ENCODE data around the gene LRRC25.

DNA sequence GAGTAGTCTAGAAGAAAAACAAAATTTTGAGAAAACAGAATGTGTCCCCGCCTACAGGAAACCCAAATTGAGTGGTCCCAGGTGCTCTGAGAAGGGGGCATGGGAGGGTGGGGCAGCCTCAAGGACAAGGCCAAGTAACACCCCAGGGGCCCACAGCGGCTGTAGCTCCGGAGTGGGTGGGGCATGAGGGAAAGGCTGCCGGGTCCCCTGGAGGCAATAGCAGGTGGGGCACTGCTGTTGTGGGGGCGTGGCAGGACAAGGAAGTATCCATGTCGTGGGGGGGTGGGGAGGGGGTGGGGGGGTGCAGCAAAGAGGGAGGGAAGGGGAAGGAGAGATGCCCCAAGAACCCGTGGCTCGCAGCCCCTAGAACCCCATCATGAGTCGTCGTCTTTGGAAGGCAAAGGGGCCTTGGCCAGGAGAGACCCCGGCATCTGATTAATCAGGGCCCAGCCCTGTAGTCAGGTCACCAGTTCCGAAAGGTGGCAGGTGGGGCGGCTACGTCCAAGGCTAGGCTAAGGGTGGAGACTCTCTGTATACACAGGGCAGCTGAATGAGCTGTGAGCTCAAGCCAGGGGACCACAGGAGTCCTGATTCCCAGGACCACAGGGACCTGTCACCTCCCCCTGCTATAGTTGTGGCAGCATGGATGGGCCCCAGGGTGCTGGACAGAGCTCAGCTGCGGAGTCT, 48.0 kb upstream of the LRRC25 start:
- TF ChIP-seq FOXM1 (IDR thresholded peaks at IDR 0.05; ENCODE audit: borderline replicate concordance, low read depth), result no peak
- TF ChIP-seq EP300 (IDR thresholded peaks at IDR 0.05; ENCODE audit: borderline replicate concordance), result no peak
- TF ChIP-seq, protein P1, sequence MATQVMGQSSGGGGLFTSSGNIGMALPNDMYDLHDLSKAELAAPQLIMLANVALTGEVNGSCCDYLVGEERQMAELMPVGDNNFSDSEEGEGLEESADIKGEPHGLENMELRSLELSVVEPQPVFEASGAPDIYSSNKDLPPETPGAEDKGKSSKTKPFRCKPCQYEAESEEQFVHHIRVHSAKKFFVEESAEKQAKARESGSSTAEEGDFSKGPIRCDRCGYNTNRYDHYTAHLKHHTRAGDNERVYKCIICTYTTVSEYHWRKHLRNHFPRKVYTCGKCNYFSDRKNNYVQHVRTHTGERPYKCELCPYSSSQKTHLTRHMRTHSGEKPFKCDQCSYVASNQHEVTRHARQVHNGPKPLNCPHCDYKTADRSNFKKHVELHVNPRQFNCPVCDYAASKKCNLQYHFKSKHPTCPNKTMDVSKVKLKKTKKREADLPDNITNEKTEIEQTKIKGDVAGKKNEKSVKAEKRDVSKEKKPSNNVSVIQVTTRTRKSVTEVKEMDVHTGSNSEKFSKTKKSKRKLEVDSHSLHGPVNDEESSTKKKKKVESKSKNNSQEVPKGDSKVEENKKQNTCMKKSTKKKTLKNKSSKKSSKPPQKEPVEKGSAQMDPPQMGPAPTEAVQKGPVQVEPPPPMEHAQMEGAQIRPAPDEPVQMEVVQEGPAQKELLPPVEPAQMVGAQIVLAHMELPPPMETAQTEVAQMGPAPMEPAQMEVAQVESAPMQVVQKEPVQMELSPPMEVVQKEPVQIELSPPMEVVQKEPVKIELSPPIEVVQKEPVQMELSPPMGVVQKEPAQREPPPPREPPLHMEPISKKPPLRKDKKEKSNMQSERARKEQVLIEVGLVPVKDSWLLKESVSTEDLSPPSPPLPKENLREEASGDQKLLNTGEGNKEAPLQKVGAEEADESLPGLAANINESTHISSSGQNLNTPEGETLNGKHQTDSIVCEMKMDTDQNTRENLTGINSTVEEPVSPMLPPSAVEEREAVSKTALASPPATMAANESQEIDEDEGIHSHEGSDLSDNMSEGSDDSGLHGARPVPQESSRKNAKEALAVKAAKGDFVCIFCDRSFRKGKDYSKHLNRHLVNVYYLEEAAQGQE (IDR thresholded peaks at IDR 0.05; ENCODE audit: low read depth), result 0 out of 2 replicates have a peak, but pooled peaks have one; percentile 31
- no peak for TF ChIP-seq ZBTB7A (IDR thresholded peaks at IDR 0.05; ENCODE audit: low read depth)
- TF ChIP-seq CEBPB (IDR thresholded peaks at IDR 0.05), result no peak
- TF ChIP-seq TAF1 (IDR thresholded peaks at IDR 0.05; ENCODE audit: low read depth), result no peak
- TF ChIP-seq, protein P2, sequence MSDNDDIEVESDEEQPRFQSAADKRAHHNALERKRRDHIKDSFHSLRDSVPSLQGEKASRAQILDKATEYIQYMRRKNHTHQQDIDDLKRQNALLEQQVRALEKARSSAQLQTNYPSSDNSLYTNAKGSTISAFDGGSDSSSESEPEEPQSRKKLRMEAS (IDR thresholded peaks at IDR 0.05), result no peak
- TF ChIP-seq, protein P3, sequence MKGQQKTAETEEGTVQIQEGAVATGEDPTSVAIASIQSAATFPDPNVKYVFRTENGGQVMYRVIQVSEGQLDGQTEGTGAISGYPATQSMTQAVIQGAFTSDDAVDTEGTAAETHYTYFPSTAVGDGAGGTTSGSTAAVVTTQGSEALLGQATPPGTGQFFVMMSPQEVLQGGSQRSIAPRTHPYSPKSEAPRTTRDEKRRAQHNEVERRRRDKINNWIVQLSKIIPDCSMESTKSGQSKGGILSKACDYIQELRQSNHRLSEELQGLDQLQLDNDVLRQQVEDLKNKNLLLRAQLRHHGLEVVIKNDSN (IDR thresholded peaks at IDR 0.05), result no peak
- no peak for TF ChIP-seq TEAD4 (IDR thresholded peaks at IDR 0.05)

Data from Ishikawa (cell line).